PC-3 (cell line): ENCODE measurements around the gene SIX1. TPM values are rescaled to one million over a fixed set of nuclear protein-coding genes. Genes with fewer than 3 reads are reported as not detected.
A peak's percentile ranks its signal among the peaks of the same experiment; 100 is the strongest.

Experiments
- ATAC-seq: fragments of 200-7000 bp; cut with Tn5 transposase; 2 replicates; pipeline ENCODE4 v1.9.1; 2020; ENCODE audit warnings: mild to moderate bottlenecking, moderate library complexity
- BruUV-seq: library from RNA; stranded (reverse); fragments of 400-500 nt; replicated peaks from 2 replicates; lab custom pipeline; 2021; lab: Mats Ljungman, UMichigan
- CTCF ChIA-PET: fragments of 300-600 bp; sonication (Branson Sonifier 250); formaldehyde crosslinking; loops from one replicate; lab custom pipeline; 2022; ENCODE audit warnings: antibody characterized with exemption; lab: Charles Lee
- POLR2A ChIA-PET: fragments of 300-600 bp; sonication (Branson Sonifier 250); formaldehyde crosslinking; loops from one replicate; lab custom pipeline; 2022; ENCODE audit warnings: antibody characterized with exemption; ENCODE audit not compliant: unreplicated experiment; lab: Charles Lee
- DNase-seq: peaks from one replicate; pipeline ENCODE4 v3.0.0-alpha.2; 2015
- H2AFZ ChIP-seq: fragments of 300-600 bp; sonication (generic); 2 replicates; pipeline ENCODE4 v1.6.0; 2016; ENCODE audit warnings: antibody characterized with exemption, low read length
- H3F3A ChIP-seq: fragments of 300-600 bp; sonication (generic); one replicate; pipeline ENCODE4 v1.6.0; 2017; ENCODE audit warnings: antibody characterized with exemption, low read length, control low read depth, mild to moderate bottlenecking; ENCODE audit not compliant: unreplicated experiment
- H3K27ac ChIP-seq: fragments of 300-600 bp; sonication (generic); 2 replicates; pipeline ENCODE4 v1.5.1; 2016; ENCODE audit warnings: mild to moderate bottlenecking, low read length
- H3K27me3 ChIP-seq: fragments of 300-600 bp; sonication (generic); 2 replicates; pipeline ENCODE4 v1.6.1; 2016; ENCODE audit warnings: low read length, mixed read lengths
- H3K36me3 ChIP-seq: fragments of 300-600 bp; sonication (generic); 2 replicates; pipeline ENCODE4 v1.6.1; 2016; ENCODE audit warnings: low read depth, mixed run types, low read length, mixed read lengths
- H3K4me1 ChIP-seq: fragments of 300-600 bp; sonication (generic); 2 replicates; pipeline ENCODE4 v1.5.1; 2016; ENCODE audit warnings: low read length; ENCODE audit not compliant: insufficient read depth
- H3K4me2 ChIP-seq: fragments of 300-600 bp; sonication (generic); 2 replicates; pipeline ENCODE4 v1.6.0; 2016; ENCODE audit warnings: low read length
- H3K4me3 ChIP-seq: fragments of 300-600 bp; sonication (generic); 2 replicates; pipeline ENCODE4 v1.5.1; 2016; ENCODE audit warnings: mild to moderate bottlenecking, low read length, mixed read lengths
- H3K79me2 ChIP-seq: fragments of 300-600 bp; sonication (generic); 2 replicates; pipeline ENCODE4 v1.6.1; 2017; ENCODE audit warnings: low read length, mixed read lengths
- H3K9ac ChIP-seq: fragments of 300-600 bp; sonication (generic); 2 replicates; pipeline ENCODE4 v1.6.0; 2016; ENCODE audit warnings: mild to moderate bottlenecking, low read length
- H3K9me2 ChIP-seq: fragments of 300-600 bp; sonication (generic); replicated peaks from 2 replicates; pipeline ENCODE4 v1.6.1; 2016; ENCODE audit warnings: mixed run types, low read length, mixed read lengths
- H3K9me3 ChIP-seq: fragments of 300-600 bp; sonication (generic); 2 replicates; pipeline ENCODE4 v1.6.1; 2016; ENCODE audit warnings: low read length, mixed read lengths
- H4K20me1 ChIP-seq: fragments of 300-600 bp; sonication (generic); 2 replicates; pipeline ENCODE4 v1.6.1; 2016; ENCODE audit warnings: low read length, mixed read lengths
- EZH2 ChIP-seq: fragments of 300-600 bp; sonication (generic); IDR thresholded peaks from one replicate; pipeline ENCODE4 v1.6.1; 2017; ENCODE audit warnings: antibody characterized with exemption, mild to moderate bottlenecking, low read length; ENCODE audit not compliant: unreplicated experiment
- EZH2phosphoT487 ChIP-seq: fragments of 300-600 bp; sonication (generic); IDR thresholded peaks from 2 replicates; pipeline ENCODE4 v1.6.1; 2018; ENCODE audit warnings: mild to moderate bottlenecking, antibody characterized with exemption, low read length, borderline replicate concordance
- intact Hi-C: fragments of 100-400 bp; cut with micrococcal nuclease; formaldehyde crosslinking; loops from 2 replicates; pipeline ENCODE4 v1.9.0; 2023
- total RNA-seq: library from RNA; depleted of rRNA; stranded (reverse); fragments of >200 nt; gene quantifications from 2 replicates; pipeline ENCODE4 v1.2.3, GENCODE V29; 2014
- TF ChIP-seq, protein P1 (sequence below): fragments of 300-600 bp; sonication (generic); conservative IDR thresholded peaks from 2 replicates; pipeline ENCODE4 v1.5.1; 2017; ENCODE audit warnings: antibody characterized with exemption, low read depth, mild to moderate bottlenecking, low read length

SIX1 gene
- total RNA-seq, 1 experiment from 2014 or later = 16.5 TPM

DNA sequence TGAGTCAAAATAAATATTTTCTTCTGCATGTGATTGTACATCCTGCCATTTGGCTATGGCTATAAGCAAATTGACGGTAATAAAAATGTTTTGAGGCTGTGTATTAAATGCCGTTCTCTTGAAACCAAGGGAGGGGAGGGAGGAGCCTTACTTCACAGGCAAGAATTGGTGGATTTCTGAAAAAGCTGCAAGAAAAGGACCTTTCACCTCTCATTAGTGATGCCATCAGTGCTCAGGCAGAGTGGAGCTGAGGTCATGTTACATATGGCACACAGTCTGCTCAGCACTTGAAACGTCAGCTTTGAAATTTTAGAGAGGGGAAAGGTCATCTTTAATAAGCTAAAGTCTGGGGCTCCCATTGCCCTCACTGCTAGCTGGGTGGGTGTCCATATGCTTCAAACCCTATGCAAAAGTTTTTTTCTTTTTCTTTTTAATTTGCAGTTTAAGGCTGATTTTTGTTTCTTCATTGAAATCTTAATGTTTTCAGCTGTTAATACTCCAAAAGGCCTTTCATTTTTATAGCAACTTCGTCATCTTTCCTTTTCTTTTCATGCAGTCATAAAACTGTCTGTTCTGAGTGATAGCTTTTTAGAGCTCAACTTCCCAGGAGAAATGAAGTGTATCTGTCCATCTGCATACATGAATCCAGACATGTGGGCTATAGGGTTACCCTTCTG lies 9.8 kb upstream of the SIX1 start:
- no TSS peak for BruUV-seq
- Histone ChIP-seq H3K9me2 (no peaks in the 10 kb centered on the region), H2AFZ (0 out of 2 replicates have a peak overlapping the region, but pooled peaks have one; percentile 0), H3K4me3 (peak overlapping the region; percentile 80; the same call in 1 of the 2 replicates), H3K27me3 (no peaks in the 10 kb centered on the region), H3K27ac (peak overlapping the region; percentile 27), H3K4me1 (peaks cover 31% of the 10 kb centered on the region), H3K4me2 (peak overlapping the region; percentile 85), H3K79me2 (no peaks in the 10 kb centered on the region), H3K9me3 (no peaks in the 10 kb centered on the region), H3K36me3 (no peaks in the 10 kb centered on the region), H3F3A (no peaks in the 10 kb centered on the region), H3K9ac (no peak overlapping the region), H4K20me1 (no peaks in the 10 kb centered on the region)
- ChIA-PET CTCF (interaction anchor here (1.1 kb wide), 1 partner anchor 34 kb away, joined by 5 read pairs; no protein-coding TSS in a partner anchor), POLR2A (interaction anchor here (0.6 to 1.3 kb wide), 7 partner anchors 9 to 367 kb away, joined by 3 to 39 read pairs (median 4); partner anchors contain the start of genes SIX1 and SIX4)
- intact Hi-C loops = loop anchor here (1.0 to 5.0 kb wide), 5 partner anchors 9 to 366 kb away; no protein-coding TSS in a partner anchor
- DNase-seq (peak; percentile 83), ATAC-seq (peak; percentile 69)
- TF ChIP-seq, protein P1, sequence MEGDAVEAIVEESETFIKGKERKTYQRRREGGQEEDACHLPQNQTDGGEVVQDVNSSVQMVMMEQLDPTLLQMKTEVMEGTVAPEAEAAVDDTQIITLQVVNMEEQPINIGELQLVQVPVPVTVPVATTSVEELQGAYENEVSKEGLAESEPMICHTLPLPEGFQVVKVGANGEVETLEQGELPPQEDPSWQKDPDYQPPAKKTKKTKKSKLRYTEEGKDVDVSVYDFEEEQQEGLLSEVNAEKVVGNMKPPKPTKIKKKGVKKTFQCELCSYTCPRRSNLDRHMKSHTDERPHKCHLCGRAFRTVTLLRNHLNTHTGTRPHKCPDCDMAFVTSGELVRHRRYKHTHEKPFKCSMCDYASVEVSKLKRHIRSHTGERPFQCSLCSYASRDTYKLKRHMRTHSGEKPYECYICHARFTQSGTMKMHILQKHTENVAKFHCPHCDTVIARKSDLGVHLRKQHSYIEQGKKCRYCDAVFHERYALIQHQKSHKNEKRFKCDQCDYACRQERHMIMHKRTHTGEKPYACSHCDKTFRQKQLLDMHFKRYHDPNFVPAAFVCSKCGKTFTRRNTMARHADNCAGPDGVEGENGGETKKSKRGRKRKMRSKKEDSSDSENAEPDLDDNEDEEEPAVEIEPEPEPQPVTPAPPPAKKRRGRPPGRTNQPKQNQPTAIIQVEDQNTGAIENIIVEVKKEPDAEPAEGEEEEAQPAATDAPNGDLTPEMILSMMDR = no peak
- no peak for TF ChIP-seq EZH2phosphoT487
- TF ChIP-seq EZH2 = no peak

DNA sequence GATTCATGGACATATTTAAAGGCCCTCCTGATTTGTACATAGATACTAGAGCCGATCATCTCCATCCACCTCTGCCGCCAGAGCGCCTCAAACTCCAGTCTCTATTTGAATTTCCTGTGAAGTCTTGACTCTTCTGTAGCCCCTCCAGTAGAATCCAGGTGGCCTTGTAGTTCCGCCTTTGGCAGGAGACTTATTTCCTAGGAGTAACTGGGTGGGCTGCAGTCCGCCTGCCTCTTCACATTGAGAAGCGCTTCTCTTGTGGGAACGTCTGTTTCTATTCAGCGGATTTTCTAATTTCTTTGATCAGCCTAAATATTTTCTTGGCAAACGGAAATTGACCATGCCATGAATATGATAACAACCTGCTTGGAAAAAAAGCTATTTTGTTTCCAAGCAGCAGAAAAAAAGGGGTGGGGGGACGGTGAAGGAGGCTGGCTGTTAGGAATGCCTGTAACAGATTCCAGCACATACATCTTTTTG lies 9.0 kb upstream of the SIX1 start:
- Histone ChIP-seq H3K4me3 (peak overlapping the region; percentile 80; the same call in 1 of the 2 replicates), H3K79me2 (no peaks in the 10 kb centered on the region), H3K36me3 (no peaks in the 10 kb centered on the region), H3K27me3 (no peaks in the 10 kb centered on the region), H3K9me2 (no peaks in the 10 kb centered on the region), H3K4me1 (peaks cover 31% of the 10 kb centered on the region), H2AFZ (peak overlapping the region; percentile 94), H3F3A (no peaks in the 10 kb centered on the region), H4K20me1 (no peaks in the 10 kb centered on the region), H3K27ac (peak overlapping the region; percentile 21), H3K4me2 (peak overlapping the region; percentile 85), H3K9me3 (no peaks in the 10 kb centered on the region), H3K9ac (no peak overlapping the region)
- no peak for TF ChIP-seq EZH2phosphoT487
- no peak for TF ChIP-seq EZH2
- TF ChIP-seq, protein P1 = no peak
- no TSS peak for BruUV-seq
- DNase-seq (peak; percentile 8), ATAC-seq (peak; percentile 1; the same call in 1 of the 2 replicates)
- CTCF ChIA-PET = no interaction called here
- POLR2A ChIA-PET = interaction anchor here (1.3 kb wide), 1 partner anchor 8 kb away, joined by 11 read pairs; the partner anchor contains the start of gene SIX1
- intact Hi-C loops = loop anchor here (1.0 to 5.0 kb wide), 4 partner anchors 8 to 204 kb away; no protein-coding TSS in a partner anchor
